Caco-2 (cell line): ENCODE measurements around the gene CLEC16A. TPM values are rescaled to one million over a fixed set of nuclear protein-coding genes. Genes with fewer than 3 reads are reported as not detected.

Source experiments
- BruUV-seq: library from RNA; stranded (reverse); fragments of 400-500 nt; replicated peaks from 2 replicates; lab custom pipeline; 2021; lab: Mats Ljungman, UMichigan
- CTCF ChIA-PET: fragments of 300-600 bp; sonication (Branson Sonifier 250); formaldehyde crosslinking; loops from one replicate; lab custom pipeline; 2022; ENCODE audit warnings: antibody characterized with exemption; lab: Charles Lee
- POLR2A ChIA-PET: fragments of 300-600 bp; sonication (Branson Sonifier 250); formaldehyde crosslinking; loops from one replicate; lab custom pipeline; 2022; ENCODE audit warnings: antibody characterized with exemption; lab: Charles Lee
- DNase-seq, 2 experiments: peaks; one replicate each; pipeline versions ENCODE4 v3.0.0 to v3.0.0-alpha.2; 2020 to 2022
- H3K27me3 ChIP-seq: replicated peaks from 2 replicates; pipeline ENCODE4 v1.6.0; 2011; ENCODE audit warnings: low read length; ENCODE audit not compliant: control insufficient read depth, insufficient read depth
- H3K36me3 ChIP-seq: 2 replicates; pipeline ENCODE4 v1.5.1; 2011; ENCODE audit warnings: low read length; ENCODE audit not compliant: control insufficient read depth, insufficient read depth
- H3K4me1 ChIP-seq: fragments of 250-450 bp; sonication (Bioruptor Pico); 2 replicates; pipeline ENCODE4 v1.5.1; 2020; ENCODE audit warnings: mild to moderate bottlenecking
- H3K4me3 ChIP-seq: 2 replicates; pipeline ENCODE4 v1.5.1; 2011; ENCODE audit warnings: low read depth, mild to moderate bottlenecking, control low read depth, low read length
- H3K9me3 ChIP-seq: fragments of 250-450 bp; sonication (Bioruptor Pico); 2 replicates; pipeline ENCODE4 v1.5.1; 2020; ENCODE audit warnings: mild to moderate bottlenecking, moderate library complexity
- H3K27ac Mint-ChIP-seq: one replicate; pipeline ENCODE4 v1.8.0; 2022; ENCODE audit warnings: mixed read lengths; ENCODE audit not compliant: unreplicated experiment
- H3K27me3 Mint-ChIP-seq: one replicate; pipeline ENCODE4 v1.8.0; 2022; ENCODE audit warnings: mixed read lengths; ENCODE audit not compliant: insufficient read depth, unreplicated experiment
- H3K36me3 Mint-ChIP-seq: one replicate; pipeline ENCODE4 v1.8.0; 2022; ENCODE audit warnings: mild to moderate bottlenecking, mixed read lengths; ENCODE audit not compliant: insufficient read depth, unreplicated experiment
- H3K4me1 Mint-ChIP-seq: one replicate; pipeline ENCODE4 v1.8.0; 2022; ENCODE audit warnings: low read depth, mixed read lengths; ENCODE audit not compliant: unreplicated experiment
- H3K4me3 Mint-ChIP-seq: one replicate; pipeline ENCODE4 v1.8.0; 2022; ENCODE audit warnings: mild to moderate bottlenecking, moderate library complexity, mixed read lengths; ENCODE audit not compliant: unreplicated experiment
- H3K9me3 Mint-ChIP-seq: one replicate; pipeline ENCODE4 v1.8.0; 2022; ENCODE audit warnings: mixed read lengths; ENCODE audit not compliant: unreplicated experiment
- CTCF ChIP-seq, 2 experiments: fragments of 200-600 bp in 1 of 2; IDR thresholded peaks; 1 replicate in 1 of 2; 2 replicates in 1 of 2; pipeline versions ENCODE4 v1.5.1 to v1.8.0; 2011 to 2022; ENCODE audit warnings: antibody characterized with exemption in 1 of 2, control low read depth in 1 of 2, inconsistent platforms in 1 of 2, low read depth in 1 of 2, low read length in 1 of 2, mild to moderate bottlenecking in 1 of 2, moderate library complexity in 1 of 2; ENCODE audit not compliant: insufficient read depth in 1 of 2, severe bottlenecking in 1 of 2, unreplicated experiment in 1 of 2
- intact Hi-C: fragments of 100-400 bp; cut with micrococcal nuclease; formaldehyde crosslinking; loops from one replicate; pipeline ENCODE4 v1.10.0; 2022; ENCODE audit not compliant: unreplicated experiment
- total RNA-seq: library from RNA; stranded (reverse); gene quantifications from 2 replicates; pipeline ENCODE4 v1.2.3, GENCODE V29; 2022

CLEC16A gene
- total RNA-seq, 1 experiment from 2014 or later: 27.0 TPM

GRCh38 chr16:11004351-11004750, 60.0 kb downstream of the CLEC16A start:
- no TSS peak for BruUV-seq
- Histone ChIP-seq H3K36me3 (no peaks in the 10 kb centered on the region), H3K4me1 (no peaks in the 10 kb centered on the region), H3K4me3 (no peak overlapping the region), H3K9me3 (no peaks in the 10 kb centered on the region), H3K27me3 (no peaks in the 10 kb centered on the region)
- CTCF ChIA-PET: no interaction called here
- TF ChIP-seq CTCF (IDR thresholded peaks at IDR 0.05; ENCODE audit: insufficient read depth in 1 of 2, low read depth in 1 of 2, low read length in 1 of 2, severe bottlenecking in 1 of 2, unreplicated experiment in 1 of 2): no peak
- POLR2A ChIA-PET: no interaction called here
- Mint-ChIP-seq H3K27me3 (no peaks in the 10 kb centered on the region), H3K27ac (no peak overlapping the region), H3K4me3 (no peak overlapping the region), H3K9me3 (no peaks in the 10 kb centered on the region), H3K36me3 (peaks cover 26% of the 10 kb centered on the region), H3K4me1 (no peaks in the 10 kb centered on the region)
- intact Hi-C loops: no loop called here
- no peak for DNase-seq

DNA sequence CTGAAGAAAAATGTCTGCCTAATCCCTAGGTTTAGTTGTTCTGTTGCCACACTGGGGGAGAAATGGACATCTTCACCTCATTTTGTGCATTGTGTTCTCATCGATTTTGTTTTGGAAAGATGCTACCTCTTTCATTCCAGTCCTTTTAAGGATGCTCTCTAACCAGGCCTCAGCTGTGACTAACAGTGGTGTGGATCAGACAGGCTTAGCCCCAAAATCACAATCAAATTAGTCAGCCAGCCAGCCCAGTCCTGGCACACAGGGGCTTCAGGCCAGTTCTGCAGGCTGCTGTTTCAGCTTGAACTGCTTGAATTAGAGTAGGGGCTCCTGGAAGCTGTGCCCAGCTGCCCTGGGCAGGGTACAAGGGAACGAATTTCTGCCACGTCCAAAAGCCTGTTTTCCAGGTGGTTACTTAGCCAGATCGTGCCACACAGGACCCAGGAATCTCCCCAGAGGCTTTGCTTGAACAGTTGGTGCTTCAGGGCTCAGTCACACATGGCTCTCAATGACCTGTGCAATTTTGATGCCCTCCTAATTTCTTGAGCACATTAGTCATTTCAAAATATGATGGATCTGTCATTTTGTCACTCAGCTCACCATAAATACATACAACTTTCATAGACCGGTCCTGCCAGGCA, 60.7 kb downstream of the CLEC16A start:
- BruUV-seq: no TSS peak
- Histone ChIP-seq H3K4me3 (no peak overlapping the region), H3K36me3 (no peaks in the 10 kb centered on the region), H3K27me3 (no peaks in the 10 kb centered on the region), H3K4me1 (no peaks in the 10 kb centered on the region), H3K9me3 (no peaks in the 10 kb centered on the region)
- intact Hi-C loops: no loop called here
- Mint-ChIP-seq H3K4me1 (no peaks in the 10 kb centered on the region), H3K36me3 (peaks cover 25% of the 10 kb centered on the region), H3K4me3 (no peak overlapping the region), H3K9me3 (no peaks in the 10 kb centered on the region), H3K27me3 (no peaks in the 10 kb centered on the region), H3K27ac (no peak overlapping the region)
- ChIA-PET CTCF (no interaction called here), POLR2A (no interaction called here)
- no peak for DNase-seq
- TF ChIP-seq CTCF (IDR thresholded peaks at IDR 0.05; ENCODE audit: insufficient read depth in 1 of 2, low read depth in 1 of 2, low read length in 1 of 2, severe bottlenecking in 1 of 2, unreplicated experiment in 1 of 2): no peak

DNA sequence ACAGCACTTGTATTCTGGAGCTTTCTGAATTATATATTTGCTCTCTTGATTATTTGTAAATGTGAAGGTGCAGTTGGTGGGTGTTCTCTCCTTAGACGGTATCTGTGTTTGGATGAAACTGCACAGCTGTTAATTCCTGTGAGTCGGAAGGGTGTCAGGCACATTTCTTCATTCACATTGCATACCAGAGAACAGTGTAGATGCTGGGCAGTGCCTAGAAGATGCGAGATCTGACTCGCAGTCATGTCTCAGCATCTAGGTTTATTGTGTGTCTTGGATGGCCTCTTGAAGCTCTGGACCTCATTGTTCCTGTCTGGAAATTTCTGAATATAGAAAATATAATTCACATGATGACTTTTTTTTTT, 61.2 kb downstream of the CLEC16A start:
- ChIA-PET POLR2A (no interaction called here), CTCF (no interaction called here)
- Mint-ChIP-seq H3K27me3 (no peaks in the 10 kb centered on the region), H3K4me3 (no peak overlapping the region), H3K4me1 (no peaks in the 10 kb centered on the region), H3K36me3 (peaks cover 24% of the 10 kb centered on the region), H3K9me3 (no peaks in the 10 kb centered on the region), H3K27ac (no peak overlapping the region)
- TF ChIP-seq CTCF (IDR thresholded peaks at IDR 0.05; ENCODE audit: insufficient read depth in 1 of 2, low read depth in 1 of 2, low read length in 1 of 2, severe bottlenecking in 1 of 2, unreplicated experiment in 1 of 2): no peak
- H3K4me3 ChIP-seq: no peak overlapping the region
- BruUV-seq: no TSS peak
- H3K36me3 ChIP-seq: no peaks in the 10 kb centered on the region
- H3K4me1 ChIP-seq: no peaks in the 10 kb centered on the region
- DNase-seq: no peak
- no peaks in the 10 kb centered on the region for H3K27me3 ChIP-seq
- H3K9me3 ChIP-seq: no peaks in the 10 kb centered on the region
- intact Hi-C loops: no loop called here
